ENCODE results near the gene TSPAN32. TPM values are rescaled to one million over a fixed set of nuclear protein-coding genes. Genes with fewer than 3 reads are reported as not detected.
A peak's percentile ranks its signal among the peaks of the same experiment; 100 is the strongest.

Gene TSPAN32
- total RNA-seq, 1 donor from 2014 or later = not detected

DNA sequence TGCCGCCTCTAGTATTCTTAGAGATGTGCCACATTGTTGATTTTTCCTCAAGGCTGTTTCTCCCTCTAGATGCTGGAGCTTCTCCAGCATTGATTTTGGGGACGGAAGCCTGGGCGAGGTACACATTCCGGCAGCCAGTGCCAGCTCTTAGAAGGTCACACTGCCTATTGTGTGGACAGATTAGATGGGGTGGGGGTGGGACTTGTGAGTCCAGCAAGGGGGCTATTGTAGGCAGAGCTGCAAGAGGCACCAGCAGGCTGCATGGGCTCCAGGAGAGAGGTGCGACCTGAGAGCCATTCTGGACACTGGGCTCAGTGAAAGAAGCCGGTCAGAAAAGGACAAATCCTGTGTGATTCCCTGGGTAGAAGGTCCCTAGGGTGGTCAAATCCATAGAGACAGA is 12.5 kb upstream of the TSPAN32 start:
- no peak for DNase-seq

DNA sequence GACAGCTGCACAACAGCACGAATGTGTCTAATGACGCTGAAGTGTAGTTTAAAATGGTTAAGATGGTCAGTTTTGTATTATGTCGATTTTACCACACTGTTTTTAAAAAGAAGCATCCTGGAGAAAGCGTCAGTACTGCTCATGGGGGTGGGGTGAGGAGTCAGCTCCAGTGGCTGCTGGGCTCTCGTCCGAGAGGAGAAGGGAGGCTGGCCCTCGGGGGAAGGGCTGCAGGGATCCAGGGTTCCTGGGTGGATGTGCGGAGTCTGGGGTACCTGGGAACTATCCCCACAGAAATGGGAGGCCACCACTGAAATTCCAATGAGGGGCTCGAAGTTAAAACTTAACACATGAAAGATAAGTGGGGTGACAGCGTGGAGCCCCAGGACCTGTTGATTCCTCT is 12.0 kb upstream of the TSPAN32 start:
- DNase-seq = no peak

DNA sequence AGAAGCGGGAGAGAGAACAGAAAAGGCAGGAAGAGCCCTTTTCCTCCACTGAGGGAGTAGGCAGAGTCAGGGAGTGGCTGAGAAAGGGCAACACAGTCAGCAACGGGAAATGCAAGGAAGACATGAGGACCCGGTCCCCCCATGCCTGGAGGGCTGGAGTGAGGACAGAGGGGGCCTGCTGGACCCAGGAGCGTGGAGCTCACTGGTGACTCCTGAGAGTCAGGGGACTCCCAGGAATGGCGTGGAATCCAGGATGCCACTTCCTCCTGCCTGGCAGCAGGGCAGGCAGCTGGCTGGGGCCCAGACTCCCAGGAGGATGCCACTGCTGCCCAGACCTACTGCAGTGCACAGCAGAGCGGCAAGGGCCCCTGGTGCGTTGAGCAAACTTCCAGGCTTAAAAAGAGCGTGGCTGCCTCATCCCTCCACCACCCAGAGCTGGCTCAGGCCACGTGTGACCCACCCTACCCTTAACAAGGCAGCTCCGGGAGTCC is 11.4 kb upstream of the TSPAN32 start:
- no peak for DNase-seq

DNA sequence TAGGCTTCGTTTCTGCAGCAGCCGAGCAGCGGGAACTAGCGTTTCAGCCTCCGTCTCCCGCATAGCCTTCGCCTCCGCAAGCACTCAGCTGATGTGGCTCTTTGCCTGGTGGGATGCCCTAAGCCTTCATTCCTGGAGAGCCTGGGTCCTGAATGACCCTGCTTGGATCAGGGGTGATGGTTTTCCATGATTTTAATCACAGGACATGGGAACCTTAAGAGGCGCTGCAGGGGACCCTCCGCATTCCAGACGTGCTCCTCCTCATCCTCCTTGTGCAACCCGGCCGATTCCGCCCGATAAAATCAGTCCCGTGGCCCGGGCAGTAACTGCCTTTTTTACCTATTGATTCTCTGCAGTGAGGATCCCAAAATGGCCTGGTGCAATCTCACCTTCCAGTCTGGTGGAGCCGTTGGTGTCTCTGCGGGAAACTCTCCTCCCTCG is 8.3 kb upstream of the TSPAN32 start:
- no peak for DNase-seq

DNA sequence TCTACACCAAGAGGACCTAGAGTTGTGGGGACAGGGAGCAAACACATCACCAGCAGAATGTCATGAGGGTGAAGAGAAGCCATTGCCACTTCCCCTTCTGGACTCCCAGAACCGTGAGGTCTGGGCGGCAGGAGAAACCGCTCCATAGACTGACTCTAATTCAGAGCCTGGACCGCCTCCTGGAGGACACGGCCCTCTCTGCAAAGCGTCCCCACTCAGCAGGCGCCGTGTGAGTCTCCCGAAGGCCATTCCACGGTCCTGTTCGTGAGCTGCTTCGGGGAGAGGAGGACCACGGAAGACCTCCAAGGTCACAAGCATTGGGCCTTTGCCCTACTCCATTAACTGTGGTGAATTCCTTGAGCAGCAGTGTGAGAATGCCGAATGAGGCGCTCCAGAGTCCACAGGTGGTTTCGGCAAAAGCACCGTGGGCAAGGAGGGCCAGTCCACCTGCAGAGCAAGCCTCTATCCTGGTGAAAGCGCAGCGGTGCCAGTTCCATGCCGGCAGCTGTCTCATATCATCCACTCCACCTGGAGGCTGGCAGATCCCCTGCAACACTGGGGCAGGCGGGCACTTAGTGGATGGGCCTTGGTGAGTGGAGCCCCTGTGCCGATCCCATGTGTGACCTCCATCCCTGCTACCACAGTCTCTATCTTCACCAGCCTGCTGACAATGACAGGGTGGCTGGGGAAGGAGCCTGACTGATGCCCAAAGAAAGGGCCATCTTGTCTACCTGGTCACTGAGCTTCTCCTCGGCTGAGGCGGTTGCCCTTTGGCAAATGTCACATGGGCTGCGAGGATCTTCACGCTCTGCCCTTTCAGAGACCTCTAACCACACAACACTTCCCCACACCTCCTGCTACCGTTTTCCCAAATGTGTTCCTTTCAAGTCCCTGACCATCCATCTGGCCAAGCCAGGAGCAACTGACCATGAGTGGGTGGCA is 7.6 kb upstream of the TSPAN32 start:
- DNase-seq = no peak

DNA sequence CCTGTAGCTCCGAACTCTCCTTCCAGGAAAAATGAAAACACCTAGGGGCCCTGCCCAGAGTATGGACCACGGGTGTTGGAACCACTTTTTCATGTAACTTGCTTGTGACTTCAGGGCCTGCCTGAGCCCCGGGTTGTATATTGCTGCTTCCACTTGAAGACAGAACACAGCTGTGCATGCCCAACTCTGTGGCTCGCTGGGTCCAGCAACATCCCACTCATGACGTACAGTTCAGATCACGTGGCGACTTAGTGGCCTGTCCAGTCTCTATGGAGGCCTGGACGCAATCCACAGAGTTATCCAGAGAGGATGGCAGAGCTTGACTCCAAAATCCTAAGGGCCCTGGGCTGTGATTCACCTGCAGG is 6.9 kb upstream of the TSPAN32 start:
- no peak for DNase-seq

DNA sequence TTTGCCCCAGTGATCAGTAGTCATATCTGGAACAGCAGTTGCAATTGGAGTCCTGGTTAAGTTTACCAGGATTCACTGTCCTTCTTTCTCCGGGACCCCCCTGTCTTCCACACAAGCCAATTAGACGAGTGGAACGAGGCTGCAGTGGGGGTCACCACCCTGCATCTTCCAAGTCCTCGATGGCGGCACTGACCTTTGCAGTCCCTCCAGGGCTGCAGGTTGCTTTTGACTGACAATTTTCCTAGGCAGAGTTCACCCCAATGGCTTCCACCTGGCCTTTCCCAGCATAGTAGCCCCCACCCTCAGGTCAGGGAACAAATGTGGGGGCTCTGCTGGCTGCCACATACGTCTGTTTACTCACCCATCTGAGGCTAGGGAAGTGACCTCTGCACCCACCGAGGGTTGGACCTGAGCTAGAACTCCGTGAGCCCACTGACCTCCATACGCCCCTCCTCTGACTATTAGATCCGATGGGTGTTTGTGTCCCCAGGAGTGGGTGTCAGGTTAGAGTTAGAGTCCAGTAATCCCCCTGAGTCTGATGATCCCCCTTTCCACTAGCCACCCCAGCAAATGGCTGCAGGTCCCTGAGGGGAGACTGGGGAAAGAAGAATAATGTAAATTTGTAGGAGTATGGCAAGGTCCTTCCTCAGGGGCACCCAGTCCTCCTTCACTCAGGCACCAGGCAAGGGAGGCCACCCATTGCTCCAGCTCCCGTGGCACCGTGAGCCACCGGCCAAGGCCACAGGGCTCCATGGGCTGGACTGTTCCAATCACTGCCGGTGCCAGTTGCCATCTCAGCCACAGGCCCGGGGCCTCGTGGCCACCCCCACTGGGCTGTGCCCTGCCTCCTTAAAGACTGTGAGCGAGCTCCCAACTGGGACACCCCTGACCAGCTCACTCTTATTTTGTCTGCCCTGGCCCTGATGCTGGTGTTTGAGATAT is 5.6 kb upstream of the TSPAN32 start:
- no peak for DNase-seq

DNA sequence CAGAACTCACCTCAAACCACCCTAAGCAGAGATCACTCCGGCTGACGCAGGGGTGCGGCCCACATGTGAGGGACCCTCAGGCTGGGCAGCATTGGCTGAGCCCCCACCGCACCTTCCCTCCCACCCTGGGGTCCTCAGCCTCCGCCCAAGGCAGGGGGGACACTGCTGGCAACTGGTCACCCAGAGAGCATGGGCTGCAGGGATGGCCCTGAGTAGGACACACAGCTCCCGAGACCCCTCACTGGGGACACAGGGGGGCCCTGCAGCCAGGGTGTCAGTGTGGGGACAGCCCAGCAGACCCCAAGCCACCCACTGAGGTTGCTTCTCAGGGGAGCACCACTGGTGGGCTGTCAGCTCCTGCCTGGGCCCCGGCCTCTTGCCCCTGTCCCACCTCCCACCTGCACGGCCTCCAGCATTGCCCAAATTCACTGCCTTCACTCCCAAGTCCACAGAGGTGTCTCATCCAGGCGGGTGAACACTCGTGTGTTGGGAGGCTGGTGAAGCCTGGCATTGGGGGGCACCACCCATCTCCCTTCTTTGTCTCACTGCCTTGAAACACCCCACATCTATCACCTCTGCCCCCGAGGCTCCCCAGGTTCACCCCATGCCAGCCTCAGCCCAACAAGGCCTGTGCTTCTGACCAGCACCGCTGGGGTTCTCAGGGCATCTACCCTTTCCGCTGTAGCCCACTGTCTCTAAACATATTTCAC is 4.7 kb upstream of the TSPAN32 start:
- no peak for DNase-seq

DNA sequence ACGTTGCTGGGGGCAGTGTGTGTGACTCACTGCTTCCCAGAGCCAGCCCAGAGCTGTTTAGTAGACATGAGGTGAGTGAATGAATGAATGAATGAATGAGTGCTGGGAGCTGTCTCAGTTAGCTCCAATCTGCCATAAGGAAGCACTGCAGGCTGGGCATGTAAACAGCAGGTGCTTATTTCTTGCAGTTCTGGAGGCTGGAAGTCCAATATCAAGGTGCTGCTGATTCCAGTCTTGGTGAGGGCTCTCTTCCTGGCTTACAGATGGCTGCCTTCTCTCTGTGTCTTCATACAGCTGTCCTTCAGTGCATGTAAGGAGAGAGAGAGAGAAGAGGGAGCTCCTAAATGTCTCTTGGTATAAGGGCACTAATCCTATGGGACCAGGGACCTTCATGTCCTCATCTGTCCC is 4.2 kb upstream of the TSPAN32 start:
- DNase-seq = no peak

DNA sequence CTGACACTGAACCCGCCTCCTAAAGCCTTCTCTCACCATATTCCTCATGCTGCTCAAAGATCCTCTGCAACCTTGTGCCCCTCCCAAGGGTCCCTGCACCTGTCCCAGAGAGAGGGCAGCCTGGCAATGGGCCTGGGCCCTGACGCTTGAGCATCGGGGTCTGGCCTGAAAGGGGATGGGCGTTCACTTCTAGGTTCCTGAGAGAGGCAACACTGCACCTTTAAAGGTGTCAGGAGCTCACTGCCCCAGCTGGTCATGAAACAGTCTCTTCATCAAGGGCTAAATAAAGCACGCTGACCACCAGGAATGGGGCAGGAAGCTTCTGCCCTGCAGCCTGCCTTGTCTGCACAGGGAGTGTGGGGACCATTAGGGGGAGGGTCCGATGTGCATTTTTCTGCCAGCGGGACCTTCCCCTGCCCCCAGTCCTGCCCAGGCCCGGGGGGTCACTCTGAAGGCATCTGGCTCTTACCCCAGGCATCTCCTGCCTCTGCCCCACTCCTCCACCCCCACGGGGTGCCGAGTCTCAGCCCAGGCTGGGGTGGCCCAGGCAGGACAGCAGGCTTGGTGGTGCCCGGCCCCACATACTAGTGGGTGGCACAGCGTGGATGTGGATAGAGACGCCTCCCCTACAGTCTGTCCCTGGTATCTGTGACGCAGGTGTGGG is 3.5 kb upstream of the TSPAN32 start:
- DNase-seq = no peak

DNA sequence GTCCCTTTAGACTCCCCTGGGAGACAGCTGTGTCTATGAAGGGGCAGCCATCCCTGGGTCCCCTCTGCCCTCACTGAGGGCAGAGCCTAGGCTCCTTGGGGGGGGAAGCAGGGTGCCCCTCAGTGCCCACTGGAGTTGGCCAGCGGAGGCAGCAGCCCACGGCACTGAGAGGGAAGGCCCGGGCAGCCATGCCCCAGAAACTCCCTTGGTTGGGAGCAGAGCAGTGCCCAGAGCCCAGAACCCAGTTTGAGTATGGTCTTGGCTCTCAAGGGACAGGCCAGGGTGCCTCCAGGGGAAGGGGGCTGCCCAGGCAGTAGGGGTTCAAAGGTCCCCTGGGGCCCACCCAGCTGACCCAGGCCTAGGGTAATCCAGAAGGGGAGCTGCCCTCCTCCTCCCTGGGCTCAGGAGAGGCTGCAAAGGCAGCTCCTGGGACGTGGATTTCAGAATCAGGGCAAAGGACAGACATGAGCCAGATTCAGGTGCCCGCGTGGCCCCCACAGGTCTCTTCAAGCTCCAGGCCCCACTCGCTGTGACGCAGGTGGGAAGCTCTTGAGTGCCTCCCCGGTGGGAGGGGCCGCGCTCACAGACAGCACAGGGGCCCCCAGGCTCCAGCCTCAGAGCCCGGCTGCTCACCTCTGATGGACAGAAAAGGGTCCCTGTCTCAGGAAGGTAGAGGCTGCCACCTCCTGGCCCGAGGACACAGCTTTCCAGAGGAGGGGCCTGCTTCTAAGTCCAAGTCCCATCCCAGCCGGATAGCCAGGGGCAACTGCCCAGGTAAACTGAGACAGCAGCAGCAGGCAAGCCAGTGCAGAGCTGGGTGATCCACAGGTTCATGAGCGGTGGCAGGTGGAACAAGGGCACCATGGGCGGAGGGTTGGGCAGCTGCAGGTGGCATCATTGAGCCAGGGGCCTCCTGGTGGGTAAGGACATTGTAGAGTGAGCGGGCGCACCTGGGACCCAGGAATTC is 2.7 kb upstream of the TSPAN32 start:
- peak; percentile 17 for DNase-seq

DNA sequence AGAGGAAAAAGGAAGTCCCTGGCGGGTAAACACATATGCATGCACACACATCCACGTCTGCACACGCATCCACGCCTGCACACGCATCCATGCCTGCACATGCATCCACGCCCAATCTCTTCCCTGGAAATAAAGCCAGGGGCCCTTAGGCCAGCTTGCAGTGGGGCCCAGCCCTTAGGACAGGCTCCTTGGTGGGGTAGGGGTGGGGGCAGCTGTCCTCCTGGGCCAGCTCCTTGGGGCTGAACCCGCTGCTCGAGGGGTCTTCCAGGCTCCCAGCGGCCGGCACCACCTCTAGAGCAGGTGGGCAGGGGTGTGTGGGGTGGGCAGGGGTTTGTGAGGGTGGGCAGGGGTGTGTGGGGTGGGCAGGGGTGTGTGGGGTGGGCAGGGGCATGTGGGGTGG is 2.0 kb upstream of the TSPAN32 start:
- no peak for DNase-seq

DNA sequence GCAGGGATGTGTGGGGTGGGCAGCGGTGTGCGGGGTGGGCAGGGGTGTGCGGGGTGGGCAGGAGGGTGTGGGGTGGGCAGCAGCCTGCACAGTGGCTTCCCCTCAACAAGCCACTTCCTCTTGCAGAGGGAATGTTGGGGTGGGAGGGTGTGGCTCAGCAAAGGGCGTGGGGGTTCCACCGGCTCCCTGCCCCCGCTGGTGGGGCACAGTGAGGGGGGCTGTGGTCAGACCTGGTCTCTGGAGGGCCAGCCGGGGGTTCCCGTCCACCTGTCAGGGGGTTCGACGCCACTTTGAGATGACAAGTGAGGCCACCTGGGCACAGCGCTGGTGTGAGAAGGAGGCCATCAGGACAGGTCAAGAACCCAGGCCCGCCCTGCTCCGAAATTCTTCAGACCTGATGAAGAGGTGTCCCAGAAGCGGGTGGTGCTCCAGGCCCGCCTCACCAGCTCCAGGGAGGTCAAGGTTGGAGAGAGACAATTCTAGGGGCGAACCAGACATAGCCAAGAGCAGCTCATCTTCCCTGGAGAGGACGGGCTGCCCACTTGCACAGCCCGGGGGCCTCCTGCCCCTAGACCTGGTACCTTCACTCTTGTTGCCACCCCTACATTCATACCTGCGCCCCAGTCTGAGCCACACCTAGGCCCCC is 1.4 kb upstream of the TSPAN32 start:
- no peak for DNase-seq

DNA sequence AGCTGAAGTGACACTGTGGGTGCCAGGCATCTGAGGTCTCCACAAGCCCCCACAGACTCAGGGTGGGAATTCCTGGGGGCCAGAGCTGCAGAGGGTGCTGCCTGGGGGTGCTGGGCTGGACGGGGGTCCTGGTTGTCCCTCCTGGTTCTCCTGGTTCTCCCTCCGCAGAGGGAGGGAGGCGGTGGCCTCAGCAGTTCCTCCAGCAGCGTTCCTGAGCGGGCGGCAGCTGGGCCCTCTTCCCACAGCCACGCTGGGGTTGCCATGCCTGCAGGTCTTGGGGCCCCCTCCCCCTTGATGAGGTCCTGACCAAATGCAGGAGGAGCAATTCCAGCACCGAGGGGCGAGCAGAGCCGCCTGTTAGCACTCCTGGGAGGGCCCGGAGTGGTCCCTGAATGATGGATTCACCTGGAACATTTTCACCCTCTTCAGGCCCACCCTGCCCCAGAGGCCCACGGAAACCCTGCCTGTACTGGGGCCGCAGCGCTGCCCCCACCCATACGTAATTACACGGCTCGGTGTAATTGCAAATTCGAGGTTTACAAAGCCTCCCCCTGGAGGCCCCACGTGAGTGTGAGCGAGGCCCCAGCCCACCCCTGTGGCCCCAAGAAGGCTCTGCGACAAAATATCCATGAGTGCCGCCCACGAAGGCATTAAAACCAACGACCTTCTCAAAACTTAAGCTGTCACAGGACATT is 730 bp upstream of the TSPAN32 start:
- no peak for DNase-seq

DNA sequence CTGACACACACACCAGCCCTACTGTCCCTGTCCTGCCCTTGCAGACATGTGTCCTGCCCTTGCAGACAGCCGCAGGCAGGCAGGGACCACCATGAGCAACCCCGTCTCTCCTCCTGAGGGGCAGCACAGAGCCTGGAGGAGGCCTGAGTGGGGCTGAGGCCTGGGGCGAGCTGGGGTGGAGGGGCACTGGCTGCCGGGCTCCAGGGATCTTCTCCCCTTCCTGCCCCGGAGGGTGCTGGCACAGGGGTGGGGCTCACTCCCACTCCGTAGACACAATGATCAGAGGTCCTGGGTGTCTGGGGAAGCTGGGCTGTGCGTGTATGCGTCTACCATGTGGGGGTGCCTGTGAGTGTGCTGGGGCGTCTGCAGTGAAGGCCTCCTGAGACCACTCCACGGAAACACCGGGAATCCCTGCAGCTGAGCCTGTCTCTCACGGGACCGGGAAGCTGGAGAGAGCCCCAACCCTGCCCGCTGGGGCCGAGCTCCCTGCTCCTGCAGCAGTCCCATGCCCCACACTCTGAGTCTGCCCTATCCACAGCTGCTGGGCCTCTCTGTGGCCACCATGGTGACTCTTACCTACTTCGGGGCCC is 588 bp downstream of the TSPAN32 start:
- DNase-seq = no peak

DNA sequence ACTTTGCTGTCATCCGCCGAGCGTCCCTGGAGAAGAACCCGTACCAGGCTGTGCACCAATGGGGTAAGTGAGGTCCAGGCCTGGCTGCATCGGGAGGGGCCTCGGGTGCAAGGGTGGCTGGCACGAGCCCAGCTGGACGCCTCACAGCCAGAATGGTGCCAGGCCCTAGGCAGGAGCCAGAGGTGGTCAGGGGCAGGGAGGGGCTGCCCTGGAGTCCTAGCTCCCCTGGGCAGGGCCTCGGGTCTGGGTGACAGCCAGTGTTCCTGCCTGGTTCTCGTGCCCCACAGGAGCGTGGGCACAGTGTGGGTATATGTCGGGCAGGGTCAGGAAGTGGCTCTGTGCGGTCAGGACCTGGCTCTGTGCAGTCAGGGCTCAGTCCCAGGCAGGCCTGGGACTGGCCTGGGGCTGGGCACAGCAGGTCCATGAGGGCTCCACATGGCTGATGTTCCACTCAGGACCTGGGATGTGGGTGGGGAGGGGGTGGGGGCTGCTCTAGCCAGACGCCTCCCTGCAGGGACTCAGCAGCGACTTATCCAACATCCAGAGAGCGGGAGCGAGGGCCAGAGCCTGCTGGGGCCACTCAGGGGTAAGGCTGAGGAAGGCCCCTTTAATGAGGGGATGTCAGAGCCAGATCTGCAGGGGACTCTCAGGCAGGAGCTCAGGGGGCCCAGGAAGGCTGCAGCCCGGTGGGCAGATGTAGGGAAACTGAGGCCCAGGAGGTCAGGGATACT is 1.2 kb downstream of the TSPAN32 start:
- DNase-seq = no peak

DNA sequence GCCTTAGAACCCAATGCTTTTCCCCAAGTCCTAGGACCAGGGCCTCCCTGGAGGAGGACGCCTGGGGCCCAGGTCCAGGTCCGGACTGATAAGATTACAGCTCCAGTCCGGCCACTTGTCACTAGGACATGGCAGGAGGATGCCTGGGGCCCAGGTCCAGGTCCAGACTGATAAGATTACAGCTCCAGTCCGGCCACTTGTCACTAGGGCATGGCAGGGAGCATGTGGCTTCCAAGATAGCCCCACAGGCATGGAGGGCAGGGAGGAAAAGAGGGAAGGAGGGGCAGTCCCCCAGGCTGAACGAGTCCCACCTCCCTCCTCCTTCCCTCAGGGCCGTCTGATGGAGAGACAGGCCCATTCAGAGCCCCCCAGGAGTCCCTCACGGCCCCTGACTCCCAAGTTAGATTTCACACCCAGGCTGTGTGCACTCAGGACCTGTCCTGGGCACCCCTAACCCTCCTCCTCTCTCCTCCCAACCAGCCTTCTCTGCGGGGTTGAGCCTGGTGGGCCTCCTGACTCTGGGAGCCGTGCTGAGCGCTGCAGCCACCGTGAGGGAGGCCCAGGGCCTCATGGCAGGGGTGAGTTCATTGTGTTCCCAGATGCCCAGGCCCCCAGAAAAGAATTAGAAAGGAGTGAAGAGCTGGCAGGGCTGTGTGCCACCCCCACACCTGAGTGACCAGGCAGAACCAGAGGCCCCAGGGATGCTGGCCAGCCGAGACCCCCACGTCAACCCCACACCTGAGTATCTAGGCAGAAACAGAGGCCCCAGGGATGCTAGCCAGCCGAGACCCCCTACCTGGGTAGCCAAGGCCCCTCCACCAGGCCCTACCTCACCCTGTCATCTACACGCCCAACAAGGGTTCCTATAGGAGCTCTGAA is 2.1 kb downstream of the TSPAN32 start:
- no peak for DNase-seq

All from dermis blood vessel endothelial cell (primary cell).